ENCODE results near the gene SGF29. TPM values are rescaled to one million over a fixed set of nuclear protein-coding genes. Genes with fewer than 3 reads are reported as not detected.

Gene SGF29
- total and polyA plus RNA-seq, 9 of the 15 experiments (the other 6 are each of a cell fraction or from before 2014, with no cell fraction given): 2.6 to 36.1 (median 21.2) TPM

GRCh38 chr16:28553776-28554633 is at the start of gene SGF29 (continued):
- TF ChIP-seq GTF2B (IDR thresholded peaks at IDR 0.05; ENCODE audit: extremely low read depth, insufficient read length) (no peak), ZNF324 (CRISPR knock-in tag; IDR thresholded peaks at IDR 0.05) (0 out of 2 replicates have a peak, but pooled peaks have one; percentile 15), ZFP91 (CRISPR knock-in tag; IDR thresholded peaks at IDR 0.05) (no peak), NR1H2 (CRISPR knock-in tag; IDR thresholded peaks at IDR 0.05) (no peak), ZNF212 (CRISPR knock-in tag; IDR thresholded peaks at IDR 0.05) (no peak), ZNF717 (CRISPR knock-in tag; IDR thresholded peaks at IDR 0.05) (no peak), KDM1A (IDR thresholded peaks at IDR 0.05) (no peak), STAG1 (CRISPR knock-in tag; IDR thresholded peaks at IDR 0.05; ENCODE audit: borderline replicate concordance) (no peak), NCOA6 (IDR thresholded peaks at IDR 0.05) (no peak; the same call in 1 of the 2 replicates), CUX1 (CRISPR knock-in tag; IDR thresholded peaks at IDR 0.05) (no peak), DEAF1 (CRISPR knock-in tag; IDR thresholded peaks at IDR 0.05) (no peak), ZC3H4 (CRISPR knock-in tag; IDR thresholded peaks at IDR 0.05; ENCODE audit: borderline replicate concordance) (no peak)
